ENCODE measurements around the gene ANGEL1. TPM values are rescaled to one million over a fixed set of nuclear protein-coding genes. Genes with fewer than 3 reads are reported as not detected.

Gene ANGEL1
- total RNA-seq, 1 experiment from 2014 or later, result 19.1 TPM

DNA sequence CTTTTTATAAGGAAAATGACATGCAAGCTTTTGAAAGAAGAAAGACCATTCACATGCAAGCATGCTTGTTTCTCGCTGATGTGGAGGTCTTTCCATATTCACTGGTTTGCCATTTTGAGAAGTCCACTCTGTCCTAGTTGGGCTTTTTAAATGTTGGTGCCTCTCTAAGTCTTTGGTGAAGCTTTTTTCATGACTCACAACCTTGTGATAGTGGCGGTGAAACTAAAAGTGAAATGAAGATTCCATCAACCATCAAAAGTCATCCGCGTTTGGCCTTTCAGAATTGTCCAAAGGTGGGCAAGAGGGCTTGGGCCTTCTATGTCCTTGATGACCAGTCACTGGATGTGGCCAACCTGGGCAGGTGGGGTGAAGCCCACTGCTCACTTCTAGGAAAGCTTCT, 17.9 kb upstream of the ANGEL1 start:
- no TSS peak for BruUV-seq (replicated peaks)
- no peak for DNase-seq (ENCODE audit: low read depth, low spot score)
- ChIA-PET CTCF (interaction anchor here (0.6 kb wide), 1 partner anchor 233 kb away, joined by 5 read pairs; no protein-coding TSS in a partner anchor), POLR2A (no interaction called here)
- Histone ChIP-seq H3K36me3 (ENCODE audit: control insufficient read depth, insufficient read depth, low read length) (no peaks in the 10 kb centered on the region), H3K9me3 (ENCODE audit: control insufficient read depth, insufficient read depth, low read depth, low read length) (no peaks in the 10 kb centered on the region), H3K4me1 (ENCODE audit: control insufficient read depth, insufficient read depth, low read length) (no peaks in the 10 kb centered on the region), H3K4me3 (ENCODE audit: low read depth in 2 of 2, low read length in 2 of 2) (no peak overlapping the region), H3K27me3 (ENCODE audit: control insufficient read depth, insufficient read depth, low read length) (no peaks in the 10 kb centered on the region), H3K27ac (ENCODE audit: low read length) (no peak overlapping the region)
- intact Hi-C loops (cut with micrococcal nuclease; ENCODE audit: unreplicated experiment) (no loop called here), in situ Hi-C loops (cut with HindIII; ENCODE audit: low pct_unique_long_range_greater_than_20kb, low sequenced_read_pairs) (no loop called here)
- no peak for ATAC-seq
- TF ChIP-seq, protein P1, sequence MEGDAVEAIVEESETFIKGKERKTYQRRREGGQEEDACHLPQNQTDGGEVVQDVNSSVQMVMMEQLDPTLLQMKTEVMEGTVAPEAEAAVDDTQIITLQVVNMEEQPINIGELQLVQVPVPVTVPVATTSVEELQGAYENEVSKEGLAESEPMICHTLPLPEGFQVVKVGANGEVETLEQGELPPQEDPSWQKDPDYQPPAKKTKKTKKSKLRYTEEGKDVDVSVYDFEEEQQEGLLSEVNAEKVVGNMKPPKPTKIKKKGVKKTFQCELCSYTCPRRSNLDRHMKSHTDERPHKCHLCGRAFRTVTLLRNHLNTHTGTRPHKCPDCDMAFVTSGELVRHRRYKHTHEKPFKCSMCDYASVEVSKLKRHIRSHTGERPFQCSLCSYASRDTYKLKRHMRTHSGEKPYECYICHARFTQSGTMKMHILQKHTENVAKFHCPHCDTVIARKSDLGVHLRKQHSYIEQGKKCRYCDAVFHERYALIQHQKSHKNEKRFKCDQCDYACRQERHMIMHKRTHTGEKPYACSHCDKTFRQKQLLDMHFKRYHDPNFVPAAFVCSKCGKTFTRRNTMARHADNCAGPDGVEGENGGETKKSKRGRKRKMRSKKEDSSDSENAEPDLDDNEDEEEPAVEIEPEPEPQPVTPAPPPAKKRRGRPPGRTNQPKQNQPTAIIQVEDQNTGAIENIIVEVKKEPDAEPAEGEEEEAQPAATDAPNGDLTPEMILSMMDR (IDR thresholded peaks at IDR 0.05), result no peak
- TF ChIP-seq POLR2AphosphoS5 (IDR thresholded peaks at IDR 0.05; ENCODE audit: low read depth, low read length) (no peak), TCF7L2 (IDR thresholded peaks at IDR 0.05; ENCODE audit: low read depth, low read length) (no peak), SIN3A (IDR thresholded peaks at IDR 0.05; ENCODE audit: borderline replicate concordance, insufficient read depth, low read depth, low read length) (no peak)

DNA sequence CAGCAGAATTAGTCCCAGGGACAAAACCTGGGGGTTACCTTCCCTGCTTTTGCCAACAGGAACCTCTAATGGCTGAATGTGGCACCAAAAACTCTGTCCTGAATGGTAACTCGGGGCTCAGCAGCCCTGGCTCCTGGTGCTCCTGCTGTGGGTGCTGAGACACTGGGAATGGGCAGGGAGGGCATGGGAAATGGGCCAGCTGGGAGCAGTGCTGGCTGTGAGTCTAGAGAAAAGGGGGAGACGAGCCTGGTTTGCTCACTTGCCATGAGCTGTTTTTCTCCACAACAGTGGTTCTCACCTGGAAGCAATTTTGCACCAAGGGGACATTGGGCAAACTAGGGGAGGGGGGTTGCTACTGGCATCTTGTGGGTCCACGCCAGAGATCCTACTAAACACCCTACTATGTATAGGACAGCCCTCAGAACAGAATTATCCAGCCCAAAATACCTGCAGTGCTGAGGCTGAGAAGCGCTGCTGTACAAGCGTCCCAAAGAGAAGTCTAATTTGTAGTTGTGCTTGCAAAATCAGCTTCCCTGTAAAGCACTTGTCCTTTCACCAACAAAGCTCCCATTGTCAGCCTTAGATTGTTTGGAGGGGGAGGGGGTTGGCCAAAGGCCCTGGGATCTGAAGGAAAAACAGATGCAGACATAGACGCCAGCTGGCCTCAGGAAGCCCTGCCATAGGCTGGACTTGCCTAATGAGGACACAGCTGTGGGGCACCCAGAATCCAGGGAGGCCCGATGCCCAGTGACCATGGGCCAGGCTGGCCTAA, 17.2 kb upstream of the ANGEL1 start:
- H3K9me3 ChIP-seq (ENCODE audit: control insufficient read depth, insufficient read depth, low read depth, low read length), result no peaks in the 10 kb centered on the region
- H3K36me3 ChIP-seq (ENCODE audit: control insufficient read depth, insufficient read depth, low read length), result no peaks in the 10 kb centered on the region
- no peak overlapping the region for H3K4me3 ChIP-seq (ENCODE audit: low read depth in 2 of 2, low read length in 2 of 2)
- ChIA-PET POLR2A (no interaction called here), CTCF (no interaction called here)
- TF ChIP-seq TCF7L2 (IDR thresholded peaks at IDR 0.05; ENCODE audit: low read depth, low read length), result no peak
- TF ChIP-seq SIN3A (IDR thresholded peaks at IDR 0.05; ENCODE audit: borderline replicate concordance, insufficient read depth, low read depth, low read length), result no peak
- TF ChIP-seq, protein P1 (IDR thresholded peaks at IDR 0.05), result no peak
- TF ChIP-seq POLR2AphosphoS5 (IDR thresholded peaks at IDR 0.05; ENCODE audit: low read depth, low read length), result no peak
- TF ChIP-seq, protein P2, sequence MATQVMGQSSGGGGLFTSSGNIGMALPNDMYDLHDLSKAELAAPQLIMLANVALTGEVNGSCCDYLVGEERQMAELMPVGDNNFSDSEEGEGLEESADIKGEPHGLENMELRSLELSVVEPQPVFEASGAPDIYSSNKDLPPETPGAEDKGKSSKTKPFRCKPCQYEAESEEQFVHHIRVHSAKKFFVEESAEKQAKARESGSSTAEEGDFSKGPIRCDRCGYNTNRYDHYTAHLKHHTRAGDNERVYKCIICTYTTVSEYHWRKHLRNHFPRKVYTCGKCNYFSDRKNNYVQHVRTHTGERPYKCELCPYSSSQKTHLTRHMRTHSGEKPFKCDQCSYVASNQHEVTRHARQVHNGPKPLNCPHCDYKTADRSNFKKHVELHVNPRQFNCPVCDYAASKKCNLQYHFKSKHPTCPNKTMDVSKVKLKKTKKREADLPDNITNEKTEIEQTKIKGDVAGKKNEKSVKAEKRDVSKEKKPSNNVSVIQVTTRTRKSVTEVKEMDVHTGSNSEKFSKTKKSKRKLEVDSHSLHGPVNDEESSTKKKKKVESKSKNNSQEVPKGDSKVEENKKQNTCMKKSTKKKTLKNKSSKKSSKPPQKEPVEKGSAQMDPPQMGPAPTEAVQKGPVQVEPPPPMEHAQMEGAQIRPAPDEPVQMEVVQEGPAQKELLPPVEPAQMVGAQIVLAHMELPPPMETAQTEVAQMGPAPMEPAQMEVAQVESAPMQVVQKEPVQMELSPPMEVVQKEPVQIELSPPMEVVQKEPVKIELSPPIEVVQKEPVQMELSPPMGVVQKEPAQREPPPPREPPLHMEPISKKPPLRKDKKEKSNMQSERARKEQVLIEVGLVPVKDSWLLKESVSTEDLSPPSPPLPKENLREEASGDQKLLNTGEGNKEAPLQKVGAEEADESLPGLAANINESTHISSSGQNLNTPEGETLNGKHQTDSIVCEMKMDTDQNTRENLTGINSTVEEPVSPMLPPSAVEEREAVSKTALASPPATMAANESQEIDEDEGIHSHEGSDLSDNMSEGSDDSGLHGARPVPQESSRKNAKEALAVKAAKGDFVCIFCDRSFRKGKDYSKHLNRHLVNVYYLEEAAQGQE (IDR thresholded peaks at IDR 0.05; ENCODE audit: insufficient read depth in 1 of 2, low read depth in 2 of 2, low read length in 1 of 2), result no peak
- DNase-seq (ENCODE audit: low read depth, low spot score) (no peak), ATAC-seq (no peak; the same call in 1 of the 2 replicates)
- no peaks in the 10 kb centered on the region for H3K27me3 ChIP-seq (ENCODE audit: control insufficient read depth, insufficient read depth, low read length)
- no peaks in the 10 kb centered on the region for H3K4me1 ChIP-seq (ENCODE audit: control insufficient read depth, insufficient read depth, low read length)
- in situ Hi-C loops (cut with HindIII; ENCODE audit: low pct_unique_long_range_greater_than_20kb, low sequenced_read_pairs), result no loop called here
- intact Hi-C loops (cut with micrococcal nuclease; ENCODE audit: unreplicated experiment), result no loop called here
- no peak overlapping the region for H3K27ac ChIP-seq (ENCODE audit: low read length)
- no TSS peak for BruUV-seq (replicated peaks)

Measured in Panc1 (cell line).